GM13977 (cell line): ENCODE data around the gene RGS12.

Experiments
- DNase-seq: peaks from one replicate; pipeline ENCODE4 v3.0.0; 2012; ENCODE audit warnings: low spot score
- in situ Hi-C: fragments of 300-500 bp; cut with MboI; formaldehyde crosslinking; loops from one replicate; pipeline ENCODE4 v1.12.0; 2022; ENCODE audit warnings: low sequenced_read_pairs, low pct_unique_long_range_greater_than_20kb, mixed read lengths, inconsistent platforms; ENCODE audit not compliant: unreplicated experiment
- TF ChIP-seq, protein P1 (sequence below): IDR thresholded peaks from 2 replicates; pipeline ENCODE4 v1.5.1; 2012; ENCODE audit warnings: mild to moderate bottlenecking, control low read depth; ENCODE audit not compliant: insufficient read depth; ENCODE audit errors: extremely low read depth, missing control alignments

RGS12 gene

DNA sequence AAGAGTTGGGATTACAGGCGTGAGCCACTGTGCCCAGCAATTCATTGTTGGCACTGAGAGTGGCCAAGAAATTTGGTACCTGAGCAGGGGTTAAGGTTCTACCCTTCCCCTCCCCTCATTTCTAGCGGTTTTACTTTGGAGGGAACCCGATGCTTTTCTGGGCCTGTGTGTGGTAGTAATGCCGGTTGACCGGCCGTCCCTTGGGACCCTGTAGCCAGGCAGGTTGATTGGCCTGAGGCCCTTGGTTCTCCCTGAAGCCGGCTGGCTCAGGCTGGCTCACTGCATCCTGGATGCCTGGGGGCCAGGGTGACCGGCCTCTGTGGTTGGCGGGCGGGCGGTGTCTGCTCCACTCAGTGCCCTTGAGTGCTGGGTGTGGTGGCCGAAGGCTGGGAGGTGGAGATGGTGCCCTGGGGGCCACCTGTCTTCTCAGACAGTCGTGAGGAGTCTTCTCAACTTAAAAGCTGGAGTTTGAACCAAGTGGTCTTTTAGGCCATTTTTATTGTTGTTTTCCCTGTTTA is 45.6 kb downstream of the RGS12 start:
- in situ Hi-C loops: no loop called here
- no peak for DNase-seq
- TF ChIP-seq, protein P1, sequence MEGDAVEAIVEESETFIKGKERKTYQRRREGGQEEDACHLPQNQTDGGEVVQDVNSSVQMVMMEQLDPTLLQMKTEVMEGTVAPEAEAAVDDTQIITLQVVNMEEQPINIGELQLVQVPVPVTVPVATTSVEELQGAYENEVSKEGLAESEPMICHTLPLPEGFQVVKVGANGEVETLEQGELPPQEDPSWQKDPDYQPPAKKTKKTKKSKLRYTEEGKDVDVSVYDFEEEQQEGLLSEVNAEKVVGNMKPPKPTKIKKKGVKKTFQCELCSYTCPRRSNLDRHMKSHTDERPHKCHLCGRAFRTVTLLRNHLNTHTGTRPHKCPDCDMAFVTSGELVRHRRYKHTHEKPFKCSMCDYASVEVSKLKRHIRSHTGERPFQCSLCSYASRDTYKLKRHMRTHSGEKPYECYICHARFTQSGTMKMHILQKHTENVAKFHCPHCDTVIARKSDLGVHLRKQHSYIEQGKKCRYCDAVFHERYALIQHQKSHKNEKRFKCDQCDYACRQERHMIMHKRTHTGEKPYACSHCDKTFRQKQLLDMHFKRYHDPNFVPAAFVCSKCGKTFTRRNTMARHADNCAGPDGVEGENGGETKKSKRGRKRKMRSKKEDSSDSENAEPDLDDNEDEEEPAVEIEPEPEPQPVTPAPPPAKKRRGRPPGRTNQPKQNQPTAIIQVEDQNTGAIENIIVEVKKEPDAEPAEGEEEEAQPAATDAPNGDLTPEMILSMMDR: no peak

- TF ChIP-seq, protein P1: no peak
- DNase-seq: no peak
- in situ Hi-C loops: no loop called here
Measured at GRCh38 chr4:3338976-3339531, 46.2 kb downstream of the RGS12 start.

DNA sequence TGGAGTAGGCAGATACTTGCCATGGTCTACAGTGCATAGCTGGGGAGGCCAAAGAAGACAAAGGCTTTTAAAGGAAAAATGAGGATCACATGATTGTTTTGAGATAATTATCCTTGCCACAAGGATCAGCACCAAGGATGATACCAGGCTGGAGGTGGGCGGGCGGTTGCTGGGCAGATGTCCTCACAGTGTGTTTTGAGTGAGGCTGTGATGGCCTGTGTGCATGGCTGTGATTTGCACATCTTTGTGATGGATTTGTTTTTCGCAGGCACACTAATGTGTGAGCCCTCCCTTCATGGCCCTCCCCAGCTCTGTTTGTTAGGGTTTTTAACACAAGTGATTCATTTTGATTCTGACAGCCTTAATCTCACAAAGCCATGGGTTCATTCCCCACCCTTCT is 46.8 kb downstream of the RGS12 start:
- in situ Hi-C loops: no loop called here
- DNase-seq: no peak
- TF ChIP-seq, protein P1: no peak

DNA sequence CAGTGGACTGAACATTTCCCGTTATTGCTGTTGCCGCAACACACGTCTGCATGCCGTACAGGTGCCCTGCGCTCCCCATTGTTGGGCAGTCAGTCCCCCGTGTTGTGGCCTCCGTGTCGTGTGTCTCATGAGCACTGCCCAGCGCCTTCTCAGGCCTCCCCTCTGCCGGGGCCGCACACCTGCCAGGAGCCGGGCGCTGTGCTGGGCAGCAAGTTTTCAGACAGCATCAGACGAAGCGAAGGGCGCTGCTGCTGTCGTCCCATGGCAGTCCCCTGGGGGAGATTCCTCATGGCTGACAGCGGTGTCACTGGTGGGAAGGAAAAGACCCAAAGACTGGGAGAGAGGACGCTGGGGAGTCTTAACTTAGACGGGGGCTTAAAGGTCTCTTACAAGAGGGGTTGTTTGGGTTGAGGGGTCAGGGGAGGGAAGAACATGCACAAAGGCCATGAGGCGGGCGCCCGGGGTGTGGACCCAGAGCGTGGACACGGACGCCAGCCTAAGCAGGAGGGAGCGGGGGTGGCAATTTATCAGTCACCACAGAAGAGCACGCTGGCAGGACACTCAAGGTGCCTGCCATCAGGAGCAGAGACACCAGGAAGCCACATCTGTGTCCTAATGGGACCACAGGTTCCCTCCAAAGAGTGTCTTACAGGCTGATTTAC is 47.3 kb downstream of the RGS12 start:
- in situ Hi-C loops: loop anchor here (10.0 kb wide), 1 partner anchor 115 kb away; no protein-coding TSS in a partner anchor
- DNase-seq: peak; percentile 7
- TF ChIP-seq, protein P1: no peak

GRCh38 chr4:3340700-3341083 is 47.9 kb downstream of the RGS12 start:
- in situ Hi-C loops: loop anchor here (10.0 kb wide), 1 partner anchor 114 kb away; no protein-coding TSS in a partner anchor

GRCh38 chr4:3341760-3342159 is 48.9 kb downstream of the RGS12 start:
- in situ Hi-C loops: loop anchor here (10.0 kb wide), 1 partner anchor 113 kb away; no protein-coding TSS in a partner anchor
- TF ChIP-seq, protein P1: no peak
- no peak for DNase-seq

More at GRCh38 chr4:3340700-3341083, 47.9 kb downstream of the RGS12 start:
- no peak for DNase-seq
- TF ChIP-seq, protein P1: no peak
